Retinal pigment epithelial cell (primary cell): Measurements from ENCODE around the gene PDE10A.

Experiments
- DNase-seq: peaks from one replicate; pipeline ENCODE4 v3.0.0-alpha.2; 2010; ENCODE audit warnings: low read depth
- H3K4me3 ChIP-seq: 2 replicates; pipeline ENCODE4 v1.5.1; 2011; ENCODE audit warnings: mild to moderate bottlenecking, low read length, control low read depth, moderate library complexity
- CTCF ChIP-seq: conservative IDR thresholded peaks from 2 replicates; pipeline ENCODE4 v1.5.1; 2011; ENCODE audit warnings: low read depth, low read length, control low read depth, inconsistent platforms

Gene PDE10A

GRCh38 chr6:165661664-165662025 is 1.4 kb downstream of the PDE10A start:
- no peak for TF ChIP-seq CTCF
- H3K4me3 ChIP-seq = peak overlapping the region; percentile 55
- DNase-seq = no peak

GRCh38 chr6:165660857-165661663 is 2.0 kb downstream of the PDE10A start:
- no peak for TF ChIP-seq CTCF
- DNase-seq = no peak
- H3K4me3 ChIP-seq = peak overlapping the region; percentile 55

GRCh38 chr6:165659945-165660856 is 2.8 kb downstream of the PDE10A start:
- no peak for TF ChIP-seq CTCF
- DNase-seq = no peak
- peak overlapping the region; percentile 55 for H3K4me3 ChIP-seq

GRCh38 chr6:165658395-165659058 is 4.5 kb downstream of the PDE10A start:
- no peak overlapping the region for H3K4me3 ChIP-seq
- DNase-seq = no peak
- TF ChIP-seq CTCF = no peak

GRCh38 chr6:165657325-165657680 is 5.7 kb downstream of the PDE10A start:
- DNase-seq = no peak
- no peak for TF ChIP-seq CTCF
- H3K4me3 ChIP-seq = no peak overlapping the region

GRCh38 chr6:165656581-165657324 is 6.3 kb downstream of the PDE10A start:
- no peak overlapping the region for H3K4me3 ChIP-seq
- TF ChIP-seq CTCF = no peak
- DNase-seq = no peak
